K562 (cell line): Measurements from ENCODE around the gene ATCAY. TPM values are rescaled to one million over a fixed set of nuclear protein-coding genes. Genes with fewer than 3 reads are reported as not detected.
"Not testable (repeated sequence)": the region's sequence is repeated elsewhere in the genome, so short reads cannot be mapped to it uniquely, and the experiment has no call there.

Source experiments
- ATAC-seq: fragments of 200-7000 bp; cut with Tn5 transposase; 3 replicates; pipeline ENCODE4 v1.9.1; 2020; ENCODE audit warnings: moderate library complexity
- BruUV-seq: library from RNA; stranded (reverse); fragments of 400-500 nt; replicated peaks from 2 replicates; lab custom pipeline; 2021; lab: Mats Ljungman, UMichigan
- CTCF ChIA-PET: fragments of 300-600 bp; formaldehyde crosslinking; extraction: SDS; loops from one replicate; lab custom pipeline; 2021; ENCODE audit warnings: low intra/inter-chr PET ratio; lab: Yijun Ruan, JAX
- POLR2A ChIA-PET: fragments of 300-600, 350-650 bp; sonication (Branson Sonifier 250); formaldehyde crosslinking; extraction: SDS; loops from one replicate; lab custom pipeline; 2021; ENCODE audit warnings: antibody characterized with exemption, inconsistent platforms; lab: Yijun Ruan, JAX
- DNase-seq, 4 experiments: peaks; one replicate each; pipeline versions ENCODE4 v3.0.0 to v3.0.0-alpha.2; 2011 to 2018; ENCODE audit warnings: low spot score in 3 of 4, mixed read lengths in 3 of 4; ENCODE audit errors: extremely low read depth in 1 of 4
- FAIRE-seq: peaks from 2 replicates; lab custom pipeline; 2011; peaks lifted over from hg19 to GRCh38; lab: Jason Lieb, UNC
- H2AFZ ChIP-seq: 2 replicates; pipeline ENCODE4 v1.6.0; 2011; ENCODE audit warnings: low read depth, low read length, control low read depth, inconsistent platforms
- H3K27ac ChIP-seq: fragments of 200-600 bp; 3 replicates; pipeline ENCODE4 v1.8.0; 2011; ENCODE audit warnings: low read depth, mild to moderate bottlenecking, control low read depth, inconsistent platforms, low read length, moderate library complexity, mixed read lengths; ENCODE audit errors: extremely low read depth
- H3K27me3 ChIP-seq, 2 experiments: fragments of 300-600 bp in 1 of 2; 2 replicates in 1 of 2; 3 replicates in 1 of 2; pipeline versions ENCODE4 v1.6.0 to v1.8.0; 2011; ENCODE audit warnings: inconsistent platforms in 2 of 2, low read length in 2 of 2, mild to moderate bottlenecking in 1 of 2, mixed read lengths in 1 of 2, moderate library complexity in 1 of 2; ENCODE audit not compliant: control insufficient read depth in 2 of 2, insufficient read depth in 2 of 2
- H3K36me3 ChIP-seq: fragments of 300-600 bp; 3 replicates; pipeline ENCODE4 v1.8.0; 2011; ENCODE audit warnings: mild to moderate bottlenecking, low read length, inconsistent platforms; ENCODE audit not compliant: control insufficient read depth, insufficient read depth
- H3K4me1 ChIP-seq, 2 experiments: fragments of 200-600 bp in 1 of 2; replicated peaks in 1 of 2; 2 replicates in 1 of 2; 3 replicates in 1 of 2; pipeline versions ENCODE4 v1.5.1 to v1.8.0; 2011; ENCODE audit warnings: inconsistent platforms in 2 of 2, low read length in 2 of 2, mild to moderate bottlenecking in 1 of 2, mixed read lengths in 1 of 2, moderate library complexity in 1 of 2; ENCODE audit not compliant: control insufficient read depth in 2 of 2, insufficient read depth in 2 of 2
- H3K4me2 ChIP-seq: 2 replicates; pipeline ENCODE4 v1.6.1; 2011; ENCODE audit warnings: low read length, control low read depth, inconsistent platforms, mixed read lengths; ENCODE audit not compliant: insufficient read depth
- H3K4me3 ChIP-seq: fragments of 200-600 bp; sonication (generic), shearing (Covaris generic); 2 replicates; pipeline ENCODE4 v1.5.1; 2016; ENCODE audit warnings: control low read depth, inconsistent platforms
- H3K79me2 ChIP-seq: fragments of 200-600 bp; 3 replicates; pipeline ENCODE4 v1.8.0; 2011; ENCODE audit warnings: low read length, inconsistent platforms; ENCODE audit not compliant: control insufficient read depth, insufficient read depth
- H3K9ac ChIP-seq, 2 experiments: 2 replicates each; pipeline versions ENCODE4 v1.6.0 to v1.6.1; 2011; ENCODE audit warnings: low read depth in 2 of 2, low read length in 2 of 2, control low read depth in 1 of 2, inconsistent platforms in 1 of 2, mild to moderate bottlenecking in 1 of 2, mixed read lengths in 1 of 2; ENCODE audit not compliant: insufficient read depth in 1 of 2
- H3K9me1 ChIP-seq: one replicate; pipeline ENCODE4 v1.6.0; 2011; ENCODE audit warnings: inconsistent platforms, mild to moderate bottlenecking, low read length, moderate library complexity; ENCODE audit not compliant: control insufficient read depth, insufficient read depth
- H3K9me3 ChIP-seq: replicated peaks from 2 replicates; pipeline ENCODE4 v1.5.1; 2011; ENCODE audit warnings: low read depth, low read length, inconsistent platforms; ENCODE audit not compliant: control insufficient read depth, insufficient read depth
- H4K20me1 ChIP-seq: replicated peaks from 2 replicates; pipeline ENCODE4 v1.6.1; 2011; ENCODE audit warnings: low read length, inconsistent platforms, mixed read lengths; ENCODE audit not compliant: control insufficient read depth, insufficient read depth
- RBFOX2 ChIP-seq: fragments of 200-400 bp; formaldehyde crosslinking; IDR thresholded peaks from 2 replicates; pipeline ENCODE4 v1.6.1; 2017; ENCODE audit warnings: low read depth, mild to moderate bottlenecking, low read length, moderate library complexity
- ZBTB17 ChIP-seq: fragments of 450-650 bp; formaldehyde crosslinking; IDR thresholded peaks from 2 replicates; pipeline ENCODE4 v1.4.0; 2020; ENCODE audit warnings: mild to moderate bottlenecking
- WGBS: fragments of 100-300 bp; shearing (Covaris generic); methylation state at CpG from one replicate; pipeline ENCODE4 v1.1.6; 2016; ENCODE audit warnings: low coverage, mixed read lengths; ENCODE audit not compliant: insufficient coverage; ENCODE audit errors: missing lambda C conversion rate; 5-methylcytosine and 5-hydroxymethylcytosine counted together
- in situ Hi-C: fragments of 300-500 bp; cut with MboI; formaldehyde crosslinking; loops from 4 replicates; pipeline ENCODE4 v1.15.0; 2018; ENCODE audit warnings: inconsistent platforms, mixed read lengths
- intact Hi-C: fragments of 100-400 bp; cut with micrococcal nuclease; formaldehyde crosslinking; loops from 2 replicates; pipeline ENCODE4 v1.14.2; 2022
- polyA plus RNA-seq, 8 experiments: library from polyadenylated mRNA; depleted of rRNA in 4 of 8; stranded (reverse) in 5 of 8; unstranded in 3 of 8; fragments of >200 nt; fragmentation: Nextera tagmentation in 2 of 8; fragmentation: Illumina TruSeq in 1 of 8; extraction: Ambion mirVana in 2 of 8; extraction: Trizol in 1 of 8; gene quantifications; 2 replicates each; pipeline versions ENCODE4 v1.2.1 to v1.2.3, GENCODE V29; 2011 to 2014; ENCODE audit warnings: inconsistent platforms in 1 of 8, missing spikeins in 1 of 8
- total RNA-seq, 7 experiments: library from RNA; depleted of rRNA in 6 of 7; stranded (reverse); fragments of >200 nt in 6 of 7; fragmentation: Illumina TruSeq in 2 of 7; extraction: Trizol in 2 of 7; gene quantifications; 2 replicates each; pipeline versions ENCODE4 v1.2.1 to v1.2.3, GENCODE V29; 2011 to 2021; ENCODE audit warnings: low replicate concordance in 1 of 7

Gene ATCAY
- total and polyA plus RNA-seq, 9 of the 15 experiments (the other 6 are each of a cell fraction or from before 2014, with no cell fraction given): not detected

GRCh38 chr19:3966051-3967017, 85.8 kb downstream of the ATCAY start:
- H3K9me1 ChIP-seq: no peaks in the 10 kb centered on the region
- no peak for DNase-seq
- H3K79me2 ChIP-seq: peaks cover 37% of the 10 kb centered on the region
- H3K9ac ChIP-seq: peak overlapping the region in 1 of 2 experiments; percentile 1; a peak in 1 of 4 replicates
- no TSS peak for BruUV-seq
- no peak for FAIRE-seq
- WGBS: 91% methylated on average over 28 of the region's 30 CpGs
- H3K36me3 ChIP-seq: peaks cover 70% of the 10 kb centered on the region; the same call in 2 of the 3 replicates
- H3K4me3 ChIP-seq: no peak overlapping the region
- no peaks in the 10 kb centered on the region for H3K9me3 ChIP-seq
- POLR2A ChIA-PET: interaction anchor here (7.2 kb wide), 1 partner anchor 15 kb away, joined by 215 read pairs; the partner anchor contains the start of gene EEF2
- no peak overlapping the region for H3K4me2 ChIP-seq
- H4K20me1 ChIP-seq: peaks cover 8% of the 10 kb centered on the region
- in situ Hi-C loops (no loop called here), intact Hi-C loops (no loop called here)
- no peaks in the 10 kb centered on the region for H3K27me3 ChIP-seq
- CTCF ChIA-PET: no interaction called here
- no peak overlapping the region for H3K27ac ChIP-seq
- TF ChIP-seq RBFOX2 (peak; percentile 37), ZBTB17 (no peak)
- H3K4me1 ChIP-seq: peaks cover 15 to 39% of the 10 kb centered on the region in 2 experiments
- ATAC-seq: no peak
- no peak overlapping the region for H2AFZ ChIP-seq

GRCh38 chr19:3967983-3968382, 87.5 kb downstream of the ATCAY start:
- H3K27ac ChIP-seq, CTCF ChIA-PET, DNase-seq, H2AFZ ChIP-seq, H3K4me2 ChIP-seq, H3K9ac ChIP-seq, FAIRE-seq, H3K27me3 ChIP-seq, H3K4me3 ChIP-seq, H4K20me1 ChIP-seq, BruUV-seq, ATAC-seq, H3K9me3 ChIP-seq, intact Hi-C loops, in situ Hi-C loops, H3K9me1 ChIP-seq: not testable (repeated sequence)
- WGBS: 95% methylated on average over 11 of the region's 12 CpGs
- Histone ChIP-seq H3K36me3 (peaks cover 59% of the 10 kb centered on the region; the same call in 2 of the 3 replicates), H3K4me1 (peaks cover 15 to 40% of the 10 kb centered on the region in 2 experiments), H3K79me2 (peaks cover 37% of the 10 kb centered on the region)
- POLR2A ChIA-PET: interaction anchor here (1.7 to 7.2 kb wide), 2 partner anchors 12 to 13 kb away, joined by 17 to 215 read pairs; partner anchors contain the start of gene EEF2
